HL-60 (cell line): ENCODE results near the gene CDH15.

Source experiments
- CTCF ChIP-seq: IDR thresholded peaks from one replicate; pipeline ENCODE4 v1.5.1; 2011; ENCODE audit warnings: low read length, control low read depth, inconsistent platforms; ENCODE audit not compliant: insufficient read depth
- GABPA ChIP-seq: IDR thresholded peaks from 2 replicates; pipeline ENCODE4 v1.6.1; 2012; ENCODE audit warnings: low read depth
- POLR2AphosphoS5 ChIP-seq: IDR thresholded peaks from 2 replicates; pipeline ENCODE4 v1.6.1; 2012; ENCODE audit warnings: low read depth
- REST ChIP-seq: IDR thresholded peaks from 2 replicates; pipeline ENCODE4 v1.6.1; 2012; ENCODE audit warnings: low read depth; ENCODE audit not compliant: insufficient replicate concordance

- TF ChIP-seq CTCF (no peak), POLR2AphosphoS5 (no peak), REST (no peak), GABPA (no peak)
Observed at GRCh38 chr16:89135971-89136765, 35.4 kb upstream of the CDH15 start.
